NCI-H446 treated with DMSO at 0.1 percent for 48 hours (cell line): ENCODE measurements around the gene HOXD1.

Source experiments
- DNase-seq: peaks from one replicate; lab custom pipeline; 2025; lab: John Stamatoyannopoulos, UW

The HOXD1 gene

GRCh38 chr2:176184749-176185148, 3.7 kb upstream of the HOXD1 start:
- no peak for DNase-seq

GRCh38 chr2:176186024-176186423, 2.4 kb upstream of the HOXD1 start:
- no peak for DNase-seq

- DNase-seq = no peak
Measured at GRCh38 chr2:176187200-176187898, 1.1 kb upstream of the HOXD1 start.

- DNase-seq = no peak
Measured at GRCh38 chr2:176188774-176189680, 559 bp downstream of the HOXD1 start.

- no peak for DNase-seq
Measured at GRCh38 chr2:176189681-176190641, 1.5 kb downstream of the HOXD1 start.

DNA sequence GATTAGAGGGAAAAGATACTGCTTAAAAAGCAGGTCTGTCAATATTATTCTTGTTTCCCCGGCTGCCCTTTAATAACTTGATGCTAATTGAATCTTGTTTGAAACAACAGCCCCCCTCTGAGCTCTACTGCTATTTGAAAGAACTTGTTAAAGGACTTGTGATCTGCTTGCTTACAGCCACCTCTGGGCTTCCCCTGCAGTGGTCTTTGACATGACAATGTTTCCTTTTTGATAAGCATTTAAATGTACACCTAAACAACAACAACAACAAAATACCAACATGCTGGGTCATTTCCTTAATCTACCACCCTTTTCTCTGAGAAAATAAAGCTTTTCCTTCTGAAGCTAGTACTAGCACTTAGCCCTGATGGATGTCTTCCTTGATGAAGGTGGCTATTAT, 3.9 kb downstream of the HOXD1 start:
- DNase-seq = no peak

GRCh38 chr2:176193048-176193447, 4.6 kb downstream of the HOXD1 start:
- no peak for DNase-seq

DNA sequence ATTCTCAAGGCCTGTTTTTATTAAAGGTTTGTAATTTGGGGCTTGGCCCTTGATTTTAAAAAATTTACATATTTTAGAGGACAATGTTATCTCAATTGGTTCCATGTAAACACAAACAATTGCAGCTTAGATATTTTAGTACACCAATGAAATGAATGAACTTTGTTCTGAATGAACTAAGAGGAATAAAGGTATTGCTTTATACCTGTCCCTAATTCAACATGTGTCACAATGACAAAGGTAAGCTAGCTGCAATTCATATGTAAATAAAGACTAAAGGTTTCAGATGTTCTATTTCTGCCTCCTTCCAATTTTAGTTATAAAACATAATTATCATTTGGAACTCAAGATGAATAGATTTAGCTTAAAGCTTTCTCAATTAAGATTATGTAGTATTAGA, 11.4 kb downstream of the HOXD1 start:
- no peak for DNase-seq

- no peak for DNase-seq
Measured at GRCh38 chr2:176200971-176201370, 12.5 kb downstream of the HOXD1 start.

DNA sequence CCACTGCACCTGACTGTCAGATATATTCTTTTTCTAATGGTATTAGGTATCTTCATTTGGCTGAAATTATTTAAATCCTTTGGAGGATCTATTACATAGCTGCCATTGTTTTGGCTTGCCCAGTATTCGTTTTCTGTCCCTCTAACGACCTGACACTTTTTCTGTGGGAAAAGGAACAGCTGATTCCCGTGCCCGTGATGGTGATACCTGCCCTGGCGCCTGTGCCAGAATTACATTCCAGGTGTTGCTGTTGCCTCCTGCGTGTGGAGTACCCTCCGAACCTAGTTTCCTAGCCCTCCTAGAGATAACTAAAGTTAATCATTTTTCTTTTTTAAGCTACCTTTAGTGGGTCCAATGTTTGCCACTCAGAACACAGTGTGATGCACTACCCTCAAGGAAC, 14.0 kb downstream of the HOXD1 start:
- DNase-seq = no peak

- no peak for DNase-seq
Measured at GRCh38 chr2:176205126-176205525, 16.7 kb downstream of the HOXD1 start.

GRCh38 chr2:176206136-176206535, 17.7 kb downstream of the HOXD1 start:
- DNase-seq = no peak

DNA sequence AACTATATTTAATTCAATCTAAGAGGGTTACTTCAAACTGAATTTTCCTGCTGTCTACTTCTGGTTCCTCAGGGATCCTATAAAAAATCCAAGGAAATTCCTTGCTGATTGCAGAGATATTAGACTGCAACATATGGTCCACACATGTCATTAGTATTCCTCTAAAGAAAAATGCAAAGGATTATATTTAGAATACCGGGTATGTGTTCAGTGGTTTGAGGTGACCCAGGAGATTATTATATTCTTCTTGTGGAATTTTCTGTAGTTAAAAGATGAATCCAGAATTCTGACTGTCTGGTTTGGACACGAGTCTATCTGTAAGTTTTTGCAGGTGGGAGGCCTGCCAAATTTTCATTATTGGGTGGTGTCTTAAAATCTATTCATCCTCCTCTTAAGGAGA, 18.2 kb downstream of the HOXD1 start:
- DNase-seq = no peak

GRCh38 chr2:176211110-176211509, 22.6 kb downstream of the HOXD1 start:
- no peak for DNase-seq

DNA sequence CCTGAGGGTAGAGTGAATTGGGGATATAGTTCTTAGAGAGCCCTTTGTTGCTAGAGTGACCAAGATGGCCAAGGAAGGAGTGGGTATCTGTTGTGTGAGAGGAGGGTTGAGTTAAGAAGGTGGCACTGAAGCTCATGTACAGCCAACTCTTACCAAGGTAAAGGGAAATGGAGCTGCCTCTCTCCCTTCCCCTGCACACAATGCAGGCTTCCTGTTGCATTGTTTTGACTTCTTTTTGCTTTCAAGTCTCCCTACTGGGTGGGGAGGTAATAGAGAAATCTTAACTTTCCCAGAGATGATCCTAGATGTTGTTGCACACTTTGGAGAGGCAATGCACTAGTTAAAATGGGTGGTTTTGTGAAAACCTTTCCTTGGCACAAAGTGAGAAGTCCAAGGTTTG, 23.8 kb downstream of the HOXD1 start:
- DNase-seq = no peak

DNA sequence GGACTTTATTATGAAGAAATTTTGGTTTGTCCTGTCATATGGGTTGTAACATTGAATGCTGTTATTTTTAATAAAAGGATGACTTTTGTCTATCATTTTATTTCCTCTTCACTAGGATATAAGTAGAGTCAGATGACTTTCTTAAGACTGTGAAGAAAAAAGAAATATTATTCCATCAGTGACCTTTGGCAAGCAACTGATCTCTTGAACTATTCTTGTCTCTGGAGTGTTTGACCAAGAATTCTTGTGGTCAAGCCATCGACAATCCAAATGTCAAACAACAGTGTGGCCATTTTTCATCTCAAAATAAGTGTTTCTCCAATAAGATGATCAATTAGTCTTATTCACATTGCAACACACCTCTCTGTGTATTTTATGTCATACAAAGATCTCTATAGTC, 24.9 kb downstream of the HOXD1 start:
- no peak for DNase-seq

- DNase-seq = no peak
Measured at GRCh38 chr2:176227874-176228273, 39.4 kb downstream of the HOXD1 start.

DNA sequence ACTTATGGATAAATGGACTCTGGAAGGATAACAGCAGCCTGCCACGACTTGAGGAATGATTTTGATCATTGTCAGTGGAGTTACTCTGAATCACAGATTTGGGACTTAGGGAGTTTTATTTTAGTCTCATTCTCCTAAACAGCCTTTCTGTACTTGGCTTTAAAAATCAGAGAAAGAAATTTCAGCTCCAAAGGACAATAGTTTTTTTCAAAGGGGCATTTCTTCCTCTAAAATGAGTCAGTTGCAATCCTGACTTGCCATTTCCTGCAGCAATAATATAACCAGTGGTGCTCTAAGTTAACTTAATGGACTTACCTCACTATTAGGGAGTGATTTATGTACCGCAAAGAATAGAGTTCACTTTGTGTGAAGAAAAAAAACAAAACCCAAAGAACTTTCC, 45.7 kb downstream of the HOXD1 start:
- DNase-seq = no peak

- no peak for DNase-seq
Measured at GRCh38 chr2:176234940-176235339, 46.5 kb downstream of the HOXD1 start.

- no peak for DNase-seq
Measured at GRCh38 chr2:176237456-176237855, 49.0 kb downstream of the HOXD1 start.

GRCh38 chr2:176239031-176239430, 50.6 kb downstream of the HOXD1 start:
- DNase-seq = no peak

GRCh38 chr2:176240301-176240700, 51.8 kb downstream of the HOXD1 start:
- no peak for DNase-seq
